Testis (tissue), 3 donors: ENCODE data around the gene BRD2. TPM values are rescaled to one million over a fixed set of nuclear protein-coding genes. Genes with fewer than 3 reads are reported as not detected.
A peak's percentile ranks its signal among the peaks of the same experiment; 100 is the strongest.

ENCODE experiments used
- DNase-seq: peaks from one replicate; pipeline ENCODE4 v3.0.0-alpha.2; 2019
- H3K27ac ChIP-seq, 2 donors: fragments of 200-600 bp; sonication (generic); one replicate each; pipeline ENCODE4 v1.5.1; 2019
- H3K27me3 ChIP-seq: fragments of 200-600 bp; sonication (generic); one replicate; pipeline ENCODE4 v1.5.1; 2019
- H3K36me3 ChIP-seq: fragments of 200-600 bp; sonication (generic); one replicate; pipeline ENCODE4 v1.5.1; 2017; ENCODE audit warnings: low read depth; ENCODE audit errors: missing control alignments
- H3K4me1 ChIP-seq: fragments of 200-600 bp; sonication (generic); one replicate; pipeline ENCODE4 v1.5.1; 2019
- H3K4me3 ChIP-seq, 2 donors: fragments of 200-600 bp; sonication (generic); one replicate each; pipeline ENCODE4 v1.5.1; 2017 to 2019
- H3K9me3 ChIP-seq: fragments of 200-600 bp; sonication (generic); one replicate; pipeline ENCODE4 v1.5.1; 2017
- CTCF ChIP-seq, 3 experiments: fragments of 450-650 bp in 2 of 3; fragments of 200-600 bp in 1 of 3; sonication (generic) in 1 of 3; IDR thresholded peaks; one replicate each; pipeline ENCODE4 v1.5.1; 2016 to 2019; ENCODE audit warnings: antibody characterized with exemption in 3 of 3, mild to moderate bottlenecking in 2 of 3, moderate library complexity in 1 of 3
- POLR2A ChIP-seq: fragments of 450-650 bp; IDR thresholded peaks from one replicate; pipeline ENCODE4 v1.6.1; 2017; ENCODE audit warnings: antibody characterized with exemption, mild to moderate bottlenecking, moderate library complexity
- WGBS, 2 donors: methylation state at CpG; one replicate each; pipeline ENCODE4 v1.1.5; 2018; 5-methylcytosine and 5-hydroxymethylcytosine counted together
- intact Hi-C: fragments of 100-400 bp; cut with DNase I; formaldehyde crosslinking; loops from one replicate; pipeline ENCODE4 v1.15.1; 2023; ENCODE audit warnings: low total_unique reads
- polyA plus RNA-seq: library from polyadenylated mRNA; stranded (reverse); fragments of 350-450 nt; fragmentation: Illumina TruSeq; extraction: RNeasy Lipid Tissue Mini Kit (QIAGEN cat#74804); gene quantifications from one replicate; pipeline ENCODE4 v1.2.3, GENCODE V29; 2014; ENCODE audit warnings: low read depth, low replicate concordance; ENCODE audit not compliant: insufficient read depth
- total RNA-seq, 2 donors: library from RNA; depleted of rRNA; stranded (reverse); fragments of >200 nt; gene quantifications; one replicate each; pipeline ENCODE4 v1.2.3, GENCODE V29; 2016

The BRD2 gene
- total and polyA plus RNA-seq, 3 donors from 2014 or later: 299 to 334 (median 312) TPM

- Histone ChIP-seq H3K27me3 (no peaks in the 10 kb centered on the region), H3K4me1 (peaks cover 17% of the 10 kb centered on the region), H3K36me3 (no peaks in the 10 kb centered on the region), H3K27ac (peak overlapping the region; percentile 99), H3K9me3 (no peaks in the 10 kb centered on the region), H3K4me3 (peak overlapping the region; percentile 82 to 88)
- intact Hi-C loops: no loop called here
- peak; percentile 88 for TF ChIP-seq POLR2A
- peak in 2 of 3 experiments; percentile 10 to 43 for TF ChIP-seq CTCF (IDR thresholded peaks at IDR 0.05)
- 1% methylated on average over 27 to 58 of the region's 58 CpGs for WGBS, 2 donors
- DNase-seq: peak; percentile 99
Measured at GRCh38 chr6:32971581-32972352, 3.4 kb downstream of the BRD2 start.

- Histone ChIP-seq H3K27me3 (no peaks in the 10 kb centered on the region), H3K9me3 (no peaks in the 10 kb centered on the region), H3K4me1 (peaks cover 20% of the 10 kb centered on the region), H3K27ac (peak overlapping the region; percentile 83 to 99), H3K4me3 (peak overlapping the region; percentile 82 to 88), H3K36me3 (no peaks in the 10 kb centered on the region)
- no peak for DNase-seq
- TF ChIP-seq POLR2A: no peak
- no peak for TF ChIP-seq CTCF (IDR thresholded peaks at IDR 0.05)
- WGBS, 2 donors: 0% methylated on average over 36 to 69 of the region's 70 CpGs
- intact Hi-C loops: no loop called here
Measured at GRCh38 chr6:32972353-32973143, 4.2 kb downstream of the BRD2 start.

- H3K4me1 ChIP-seq: peaks cover 20% of the 10 kb centered on the region
- H3K4me3 ChIP-seq: peak overlapping the region; percentile 82 to 88
- H3K27ac ChIP-seq: peak overlapping the region; percentile 83 to 99
- intact Hi-C loops: no loop called here
- TF ChIP-seq CTCF (IDR thresholded peaks at IDR 0.05) (no peak), POLR2A (no peak)
- H3K36me3 ChIP-seq: no peaks in the 10 kb centered on the region
- 0% methylated on average over 23 of the region's 23 CpGs for WGBS, 2 donors
- H3K9me3 ChIP-seq: no peaks in the 10 kb centered on the region
- no peaks in the 10 kb centered on the region for H3K27me3 ChIP-seq
- DNase-seq: peak; percentile 69
Measured at GRCh38 chr6:32973144-32974015, 5.0 kb downstream of the BRD2 start.

- intact Hi-C loops: no loop called here
- WGBS, 2 donors: 0 to 2% methylated on average over 4 of the region's 4 CpGs
- Histone ChIP-seq H3K9me3 (no peaks in the 10 kb centered on the region), H3K4me3 (peak overlapping the region; percentile 82 to 88), H3K4me1 (peaks cover 20% of the 10 kb centered on the region), H3K27me3 (no peaks in the 10 kb centered on the region), H3K36me3 (no peaks in the 10 kb centered on the region), H3K27ac (peak overlapping the region; percentile 83 to 99)
- no peak for TF ChIP-seq POLR2A
- TF ChIP-seq CTCF (IDR thresholded peaks at IDR 0.05): no peak
- DNase-seq: no peak
Measured at GRCh38 chr6:32974016-32974333, 5.6 kb downstream of the BRD2 start.
